Neuronal stem cell (in vitro differentiated cells): ENCODE measurements around the gene TMBIM6.

Experiments
- DNase-seq: peaks from one replicate; pipeline ENCODE4 v3.0.0-alpha.2; 2013; ENCODE audit warnings: low spot score
- H2AFZ ChIP-seq: one replicate; pipeline ENCODE4 v1.6.1; 2013; ENCODE audit warnings: mild to moderate bottlenecking, low read length, inconsistent platforms
- H2AK5ac ChIP-seq: 2 replicates; pipeline ENCODE4 v1.6.1; 2013; ENCODE audit warnings: low read depth, mild to moderate bottlenecking, inconsistent platforms, low read length, moderate library complexity, mixed read lengths
- H2BK120ac ChIP-seq: 2 replicates; pipeline ENCODE4 v1.6.1; 2013; ENCODE audit warnings: low read depth, mild to moderate bottlenecking, inconsistent platforms, low read length, moderate library complexity, mixed read lengths
- H2BK12ac ChIP-seq: one replicate; pipeline ENCODE4 v1.6.1; 2013; ENCODE audit warnings: low read length, inconsistent platforms
- H2BK15ac ChIP-seq: 2 replicates; pipeline ENCODE4 v1.6.1; 2013; ENCODE audit warnings: mild to moderate bottlenecking, low read length, inconsistent platforms, mixed read lengths
- H2BK5ac ChIP-seq: one replicate; pipeline ENCODE4 v1.6.1; 2013; ENCODE audit warnings: inconsistent platforms, mild to moderate bottlenecking, low read length, moderate library complexity
- H3K14ac ChIP-seq: one replicate; pipeline ENCODE4 v1.6.1; 2013; ENCODE audit warnings: low read length, inconsistent platforms
- H3K18ac ChIP-seq: 2 replicates; pipeline ENCODE4 v1.6.1; 2013; ENCODE audit warnings: low read length, inconsistent platforms
- H3K23ac ChIP-seq: 2 replicates; pipeline ENCODE4 v1.6.1; 2013; ENCODE audit warnings: low read depth, mild to moderate bottlenecking, mixed read lengths, low read length, inconsistent platforms; ENCODE audit not compliant: poor library complexity
- H3K27ac ChIP-seq: replicated peaks from 3 replicates; pipeline ENCODE4 v1.5.1; 2013; ENCODE audit warnings: low read length, inconsistent platforms
- H3K27me3 ChIP-seq, 3 experiments: 2 replicates each; pipeline ENCODE4 v1.6.1; 2013; ENCODE audit warnings: low read length in 3 of 3, mild to moderate bottlenecking in 2 of 3, inconsistent platforms in 1 of 3, low read depth in 1 of 3, mixed read lengths in 1 of 3, moderate library complexity in 1 of 3; ENCODE audit not compliant: control insufficient read depth in 3 of 3, insufficient read depth in 3 of 3
- H3K36me3 ChIP-seq, 2 donors: replicated peaks in 1 of 2; 2 replicates each; pipeline ENCODE4 v1.6.1; 2013; ENCODE audit warnings: low read length in 2 of 2; ENCODE audit not compliant: control insufficient read depth in 2 of 2, insufficient read depth in 2 of 2
- H3K4ac ChIP-seq: 2 replicates; pipeline ENCODE4 v1.6.1; 2013; ENCODE audit warnings: inconsistent platforms, mild to moderate bottlenecking, low read length, moderate library complexity
- H3K4me1 ChIP-seq, 2 donors: 1 replicate in 1 of 2; 2 replicates in 1 of 2; pipeline ENCODE4 v1.6.1; 2013; ENCODE audit warnings: low read length in 2 of 2, low read depth in 1 of 2; ENCODE audit not compliant: control insufficient read depth in 2 of 2, insufficient read depth in 1 of 2
- H3K4me2 ChIP-seq: one replicate; pipeline ENCODE4 v1.6.1; 2013; ENCODE audit warnings: mild to moderate bottlenecking, low read length, inconsistent platforms; ENCODE audit not compliant: insufficient read depth, poor library complexity, severe bottlenecking
- H3K4me3 ChIP-seq, 2 donors: 2 replicates each; pipeline ENCODE4 v1.5.1; 2013; ENCODE audit warnings: low read length in 2 of 2, mild to moderate bottlenecking in 2 of 2, inconsistent platforms in 1 of 2, moderate library complexity in 1 of 2
- H3K79me1 ChIP-seq: one replicate; pipeline ENCODE4 v1.6.1; 2013; ENCODE audit warnings: low read depth, mild to moderate bottlenecking, inconsistent platforms, low read length, moderate library complexity
- H3K9ac ChIP-seq: one replicate; pipeline ENCODE4 v1.6.1; 2013; ENCODE audit warnings: mild to moderate bottlenecking, low read depth, low read length, inconsistent platforms; ENCODE audit not compliant: poor library complexity
- H3K9me3 ChIP-seq, 2 donors: replicated peaks in 1 of 2; 2 replicates each; pipeline versions ENCODE3 to v1.6.1; 2013; ENCODE audit warnings: low read length in 2 of 2, mild to moderate bottlenecking in 2 of 2, inconsistent platforms in 1 of 2, low read depth in 1 of 2, mixed read lengths in 1 of 2, moderate library complexity in 1 of 2; ENCODE audit not compliant: control insufficient read depth in 2 of 2, insufficient read depth in 1 of 2
- H4K8ac ChIP-seq: one replicate; pipeline ENCODE4 v1.6.1; 2013; ENCODE audit warnings: low read depth, mild to moderate bottlenecking, inconsistent platforms, low read length, moderate library complexity
- H4K91ac ChIP-seq: one replicate; pipeline ENCODE4 v1.6.1; 2013; ENCODE audit warnings: low read length, low read depth, mild to moderate bottlenecking, inconsistent platforms; ENCODE audit not compliant: poor library complexity
- WGBS, 2 donors: extraction: QIAGEN DNeasy Blood & Tissue Kit; methylation state at CpG; one replicate each; pipeline ENCODE4 v1.1.7; 2013; ENCODE audit warnings: missing lambda C conversion rate in 2 of 2, mixed read lengths in 1 of 2; ENCODE audit not compliant: insufficient read length in 2 of 2, insufficient replicate concordance in 1 of 2; ENCODE audit errors: extremely low coverage in 2 of 2; 5-methylcytosine and 5-hydroxymethylcytosine counted together

Gene TMBIM6

GRCh38 chr12:49806321-49806813 is 65.0 kb downstream of the TMBIM6 start:
- Histone ChIP-seq H4K8ac (no peak overlapping the region), H3K36me3 (peaks cover 23 to 58% of the 10 kb centered on the region in 2 donors), H4K91ac (no peak overlapping the region)

GRCh38 chr12:49806877-49807276 is 65.5 kb downstream of the TMBIM6 start:
- no peak overlapping the region for H3K4me2 ChIP-seq
- H4K8ac ChIP-seq, result no peak overlapping the region
- no CpG with 5 or more reads among the region's 7 CpGs for WGBS, 2 donors
- no peak overlapping the region for H2AFZ ChIP-seq
- no peak overlapping the region for H2BK12ac ChIP-seq
- no peak overlapping the region for H3K14ac ChIP-seq
- peak overlapping the region; percentile 42 for H2AK5ac ChIP-seq
- no peak overlapping the region for H2BK120ac ChIP-seq
- no peaks in the 10 kb centered on the region for H3K27me3 ChIP-seq
- no peak overlapping the region for H3K4me3 ChIP-seq
- H3K23ac ChIP-seq, result no peak overlapping the region
- peak overlapping the region; percentile 25 for H3K18ac ChIP-seq
- H3K9me3 ChIP-seq, result no peaks in the 10 kb centered on the region
- no peak for DNase-seq
- no peak overlapping the region for H3K4ac ChIP-seq
- H4K91ac ChIP-seq, result no peak overlapping the region
- H2BK5ac ChIP-seq, result no peak overlapping the region
- H2BK15ac ChIP-seq, result no peak overlapping the region
- H3K27ac ChIP-seq, result no peak overlapping the region
- H3K4me1 ChIP-seq, result peaks cover 35 to 36% of the 10 kb centered on the region in 2 donors
- H3K36me3 ChIP-seq, result peaks cover 18 to 53% of the 10 kb centered on the region in 2 donors
- H3K9ac ChIP-seq, result no peak overlapping the region
- peaks cover 5% of the 10 kb centered on the region for H3K79me1 ChIP-seq

More at GRCh38 chr12:49806321-49806813, 65.0 kb downstream of the TMBIM6 start:
- H2BK15ac ChIP-seq, result no peak overlapping the region
- H2AFZ ChIP-seq, result no peak overlapping the region
- no peak overlapping the region for H3K4ac ChIP-seq
- H3K4me2 ChIP-seq, result no peak overlapping the region
- H3K79me1 ChIP-seq, result peaks cover 5% of the 10 kb centered on the region
- no peak overlapping the region for H2BK120ac ChIP-seq
- no peaks in the 10 kb centered on the region for H3K9me3 ChIP-seq
- no peak overlapping the region for H3K18ac ChIP-seq
- WGBS, 2 donors, result no CpG with 5 or more reads among the region's 7 CpGs
- no peaks in the 10 kb centered on the region for H3K27me3 ChIP-seq
- H2AK5ac ChIP-seq, result no peak overlapping the region
- peaks cover 35 to 36% of the 10 kb centered on the region in 2 donors for H3K4me1 ChIP-seq
- H3K9ac ChIP-seq, result no peak overlapping the region
- no peak overlapping the region for H3K14ac ChIP-seq
- no peak overlapping the region for H2BK12ac ChIP-seq
- no peak for DNase-seq
- H2BK5ac ChIP-seq, result no peak overlapping the region
- no peak overlapping the region for H3K23ac ChIP-seq
- no peak overlapping the region for H3K4me3 ChIP-seq
- H3K27ac ChIP-seq, result no peak overlapping the region

DNA sequence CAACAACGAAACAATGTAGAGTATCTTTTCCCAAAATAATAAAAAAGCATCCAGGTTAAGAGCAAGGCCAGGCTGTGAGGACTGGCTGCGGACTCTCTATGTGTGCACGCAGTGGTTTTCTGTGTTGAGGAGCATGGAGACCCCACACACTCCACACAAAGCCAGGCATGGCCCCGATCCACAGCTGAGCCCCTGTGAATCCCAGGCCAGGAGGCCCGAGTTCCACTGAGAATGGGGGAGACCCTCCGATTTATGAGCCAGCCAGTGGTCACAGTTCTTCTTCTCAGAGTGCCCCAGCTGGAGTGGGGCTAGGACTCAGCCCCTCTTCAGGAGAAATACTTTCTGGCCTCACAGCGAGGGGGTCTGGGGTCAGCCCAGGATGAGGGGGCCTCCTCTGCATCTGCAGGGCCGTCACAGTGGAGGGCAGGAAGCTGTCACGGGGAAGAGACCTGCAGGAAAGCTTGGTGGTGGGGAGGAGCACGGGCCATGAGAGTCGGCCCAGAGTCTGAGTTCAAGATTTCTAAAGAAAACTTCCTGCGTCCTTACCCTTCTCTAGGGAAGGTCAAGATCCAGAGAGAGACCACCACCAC is 66.7 kb downstream of the TMBIM6 start:
- Histone ChIP-seq H2BK15ac (peak overlapping the region; percentile 97), H3K27ac (peak overlapping the region; percentile 96), H2AK5ac (peak overlapping the region; percentile 99), H3K18ac (peak overlapping the region; percentile 100), H3K4me1 (peaks cover 35 to 36% of the 10 kb centered on the region in 2 donors), H3K14ac (peak overlapping the region; percentile 9), H4K91ac (no peak overlapping the region), H2BK12ac (no peak overlapping the region), H4K8ac (no peak overlapping the region), H2AFZ (peak overlapping the region; percentile 76), H3K4ac (peak overlapping the region; percentile 5), H2BK120ac (no peak overlapping the region), H3K9me3 (no peaks in the 10 kb centered on the region), H2BK5ac (peak overlapping the region; percentile 91), H3K4me3 (peak overlapping the region in 1 of 2 donors; percentile 35), H3K79me1 (peaks cover 5% of the 10 kb centered on the region), H3K9ac (no peak overlapping the region), H3K36me3 (peaks cover 14 to 45% of the 10 kb centered on the region in 2 donors), H3K4me2 (no peak overlapping the region), H3K23ac (no peak overlapping the region), H3K27me3 (no peaks in the 10 kb centered on the region)
- DNase-seq, result no peak
- no CpG with 5 or more reads among the region's 12 CpGs for WGBS, 2 donors

DNA sequence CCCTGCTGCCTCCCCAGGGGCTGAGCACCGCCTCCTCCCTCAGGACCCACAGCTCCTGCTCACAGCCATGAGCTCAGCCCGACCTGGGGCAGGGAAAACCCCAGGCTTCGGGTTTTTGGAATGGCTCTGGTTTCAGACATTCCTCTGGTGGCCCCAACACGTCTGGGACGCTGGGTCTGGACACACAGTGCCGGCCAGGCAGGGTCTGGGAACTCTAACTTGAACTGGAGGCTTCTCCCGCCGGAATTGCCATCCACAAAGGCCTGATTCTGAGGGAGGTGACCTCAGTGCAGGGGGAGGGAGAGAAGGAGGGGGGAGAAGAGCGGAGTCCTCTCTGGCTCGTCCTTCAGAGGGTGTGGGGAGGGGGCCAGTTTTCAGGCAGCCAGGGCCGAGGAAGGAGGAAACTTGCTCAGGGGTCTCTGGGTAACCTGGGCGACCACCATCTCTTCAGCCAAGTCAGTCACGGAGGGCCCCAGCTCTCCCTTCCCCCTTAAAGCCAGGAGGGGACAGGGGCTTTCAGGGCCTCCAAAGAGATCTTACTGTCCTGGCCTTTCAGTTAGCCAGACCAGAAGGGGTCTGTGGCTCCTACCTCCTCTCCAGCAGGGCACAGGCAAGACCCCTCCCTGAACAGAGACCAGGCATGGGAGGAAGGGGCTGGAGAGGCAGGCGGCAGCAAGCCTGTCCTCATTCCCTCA is 67.5 kb downstream of the TMBIM6 start:
- H3K27ac ChIP-seq, result peak overlapping the region; percentile 96
- H3K4me2 ChIP-seq, result peak overlapping the region; percentile 53
- H2BK15ac ChIP-seq, result peak overlapping the region; percentile 97
- H3K14ac ChIP-seq, result peak overlapping the region; percentile 59
- no peaks in the 10 kb centered on the region for H3K9me3 ChIP-seq
- peak overlapping the region; percentile 87 for H2BK12ac ChIP-seq
- peak overlapping the region; percentile 99 for H2AK5ac ChIP-seq
- H3K23ac ChIP-seq, result no peak overlapping the region
- peak overlapping the region; percentile 76 for H2AFZ ChIP-seq
- H3K4ac ChIP-seq, result peak overlapping the region; percentile 76
- peak overlapping the region; percentile 60 for H4K91ac ChIP-seq
- no CpG with 5 or more reads among the region's 14 CpGs for WGBS, 2 donors
- H2BK120ac ChIP-seq, result peak overlapping the region; percentile 83
- peak overlapping the region in 1 of 2 donors; percentile 35 for H3K4me3 ChIP-seq
- peak overlapping the region; percentile 91 for H2BK5ac ChIP-seq
- H4K8ac ChIP-seq, result peak overlapping the region; percentile 88
- peak overlapping the region; percentile 100 for H3K18ac ChIP-seq
- DNase-seq, result no peak
- H3K4me1 ChIP-seq, result peaks cover 35 to 36% of the 10 kb centered on the region in 2 donors
- peak overlapping the region; percentile 64 for H3K9ac ChIP-seq
- H3K36me3 ChIP-seq, result peaks cover 9 to 39% of the 10 kb centered on the region in 2 donors
- no peaks in the 10 kb centered on the region for H3K27me3 ChIP-seq
- peaks cover 5% of the 10 kb centered on the region for H3K79me1 ChIP-seq
